Measurements from ENCODE around the gene NCAM2.

The NCAM2 gene

GRCh38 chr21:21029164-21029563 is 31.0 kb downstream of the NCAM2 start:
- no peak for DNase-seq

DNA sequence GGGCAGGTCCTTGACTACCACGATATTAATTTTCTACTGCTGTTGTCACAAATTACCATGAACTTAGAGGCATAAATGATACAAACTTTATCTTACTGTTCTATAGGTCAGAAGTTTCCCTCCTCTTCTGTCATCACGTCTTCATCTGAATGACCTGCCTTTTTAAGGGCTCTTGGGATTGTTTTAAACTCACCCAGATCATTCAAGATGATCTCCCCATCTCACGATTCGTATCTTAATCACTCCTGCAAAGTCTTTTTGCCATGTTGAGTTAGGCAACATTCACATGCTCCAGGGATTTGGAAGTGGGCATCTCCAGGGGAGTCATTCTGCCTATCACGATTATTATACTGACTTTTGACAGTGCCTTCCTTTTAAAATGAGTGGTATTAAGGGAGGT is 32.1 kb downstream of the NCAM2 start:
- DNase-seq, result no peak

DNA sequence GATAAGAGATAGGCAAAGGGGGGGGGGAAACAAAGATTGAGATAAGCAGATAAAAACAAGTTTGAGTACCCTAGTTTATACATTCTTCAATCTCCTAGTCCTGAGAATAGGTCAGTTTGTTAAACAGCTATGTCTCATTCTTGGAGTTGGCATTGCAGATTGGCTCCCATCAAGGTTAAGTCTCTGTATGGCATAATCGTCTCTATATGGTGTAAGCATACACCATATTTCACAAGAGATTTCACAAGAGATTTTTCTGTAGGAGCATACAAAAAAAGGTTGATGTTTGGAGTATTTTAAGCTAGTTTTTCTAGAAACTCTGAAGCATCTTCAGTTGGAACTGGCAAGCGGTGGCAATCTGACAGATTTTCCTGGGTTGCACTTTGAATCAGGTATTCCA is 35.8 kb downstream of the NCAM2 start:
- no peak for DNase-seq

DNA sequence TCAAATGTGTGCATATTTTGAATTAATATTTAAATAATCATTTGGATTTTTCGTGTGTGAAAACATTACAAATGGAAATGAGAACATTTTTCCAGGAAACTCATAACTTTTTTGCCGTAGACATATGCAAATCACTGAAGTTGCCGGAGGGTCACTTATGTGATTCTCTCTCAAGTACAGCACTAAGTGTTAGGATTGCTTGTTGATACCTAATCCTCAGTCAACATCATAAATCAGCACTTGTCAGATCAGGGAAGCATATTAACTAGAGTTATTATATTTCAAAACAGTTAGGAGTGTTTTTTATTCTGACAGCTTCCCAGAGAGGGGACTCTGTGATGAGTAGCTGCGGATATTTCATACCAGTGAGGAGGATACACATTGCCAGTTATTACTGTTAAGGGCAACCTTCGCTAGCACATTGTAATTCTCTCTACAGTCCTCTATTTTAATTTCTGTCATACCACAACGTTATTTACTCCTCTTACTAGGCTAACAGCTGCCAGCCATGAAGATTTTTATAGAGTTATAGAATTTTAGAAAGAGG is 41.5 kb downstream of the NCAM2 start:
- no peak for DNase-seq

DNA sequence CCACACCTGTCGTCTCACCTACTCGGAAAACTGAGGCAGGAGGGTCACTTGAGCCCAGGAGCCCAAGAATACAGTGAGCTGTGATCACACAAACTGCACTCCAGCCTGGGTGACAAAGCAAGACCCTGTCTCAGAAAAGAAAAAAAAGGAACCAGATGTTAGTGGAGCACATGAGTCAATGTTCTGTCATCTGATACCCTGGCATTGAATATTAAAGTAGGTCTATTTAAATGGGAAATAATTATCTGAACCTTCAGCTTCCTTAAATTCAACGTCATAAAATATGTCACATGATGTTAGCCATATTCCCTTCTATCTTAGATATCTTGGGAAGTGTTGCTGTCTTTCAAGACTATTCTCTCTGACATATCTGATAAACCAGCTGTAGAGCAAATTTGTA is 47.3 kb downstream of the NCAM2 start:
- DNase-seq, result no peak

DNA sequence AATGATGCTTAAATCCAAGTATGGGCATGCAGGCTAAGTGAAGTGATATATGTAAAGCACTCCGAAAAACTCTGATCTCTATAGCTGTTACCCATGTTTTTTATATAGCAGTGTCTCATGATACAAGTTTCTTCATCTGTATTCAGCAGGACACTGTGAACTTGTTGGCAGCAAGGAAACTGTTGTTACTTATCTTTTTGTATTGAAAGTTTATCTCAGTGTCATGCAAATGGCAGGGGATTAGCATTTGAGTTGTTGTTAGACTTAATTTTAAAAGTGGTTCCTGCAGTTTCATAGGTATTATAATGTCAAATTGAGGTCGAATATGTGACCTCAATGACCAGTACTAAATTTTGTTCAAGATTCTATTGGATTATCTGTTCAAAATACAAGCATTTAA is 47.9 kb downstream of the NCAM2 start:
- no peak for DNase-seq

- DNase-seq, result no peak
These were observed 53.2 kb downstream of the NCAM2 start for GRCh38 chr21:21051109-21052055.

GRCh38 chr21:21052672-21053071 is 54.5 kb downstream of the NCAM2 start:
- DNase-seq, result no peak

DNA sequence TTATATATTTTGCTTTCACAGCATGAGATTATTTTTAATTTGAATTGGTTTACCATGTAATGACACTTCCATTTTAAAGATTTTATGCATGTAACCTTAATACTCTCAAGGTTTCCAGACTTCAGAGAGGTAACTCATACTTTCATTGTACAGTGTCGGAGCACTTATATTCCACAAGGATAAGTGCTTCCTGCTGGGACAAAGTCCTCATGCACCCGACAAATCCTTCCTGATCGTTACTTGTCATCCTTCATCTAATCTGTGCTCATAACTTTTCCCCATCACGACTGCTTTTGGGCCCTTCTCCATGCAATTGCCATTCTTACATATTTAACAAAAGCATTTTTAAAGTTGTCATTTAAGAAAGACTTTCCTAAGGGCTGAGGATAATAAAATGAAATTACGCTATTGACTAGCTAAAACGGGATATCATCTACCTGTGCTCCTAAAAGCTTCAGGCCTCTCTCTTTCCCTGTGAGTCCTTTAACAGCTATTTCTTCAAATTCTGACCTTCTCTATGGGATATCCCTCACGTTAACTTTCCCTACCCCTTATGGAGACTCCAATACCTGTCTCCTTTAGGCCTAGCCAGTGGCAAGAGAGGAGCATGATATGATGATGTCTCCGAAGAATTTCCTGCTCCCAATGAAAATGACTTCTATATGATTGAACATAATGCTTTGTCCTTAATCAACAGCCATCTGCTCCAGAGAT is 59.3 kb downstream of the NCAM2 start:
- DNase-seq, result no peak

DNA sequence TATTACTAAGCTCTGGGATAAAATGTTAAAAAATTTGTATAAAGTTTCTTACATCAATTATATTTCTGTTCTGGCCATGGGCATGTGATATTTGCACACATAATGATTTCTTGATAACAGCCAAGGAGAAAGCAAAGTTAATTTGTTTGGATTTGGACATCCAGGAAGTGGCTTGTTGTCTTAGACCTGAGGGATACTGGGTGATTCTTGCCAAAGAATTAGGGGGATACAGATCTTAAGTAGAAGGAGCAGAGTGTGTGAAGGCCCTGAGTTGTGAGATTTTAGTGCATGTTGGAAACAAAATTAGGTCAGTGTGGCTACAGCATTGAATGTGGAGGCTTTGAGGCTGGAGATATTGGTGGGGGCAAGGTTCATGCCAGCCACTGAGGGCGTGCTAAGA is 65.6 kb downstream of the NCAM2 start:
- DNase-seq, result no peak

DNA sequence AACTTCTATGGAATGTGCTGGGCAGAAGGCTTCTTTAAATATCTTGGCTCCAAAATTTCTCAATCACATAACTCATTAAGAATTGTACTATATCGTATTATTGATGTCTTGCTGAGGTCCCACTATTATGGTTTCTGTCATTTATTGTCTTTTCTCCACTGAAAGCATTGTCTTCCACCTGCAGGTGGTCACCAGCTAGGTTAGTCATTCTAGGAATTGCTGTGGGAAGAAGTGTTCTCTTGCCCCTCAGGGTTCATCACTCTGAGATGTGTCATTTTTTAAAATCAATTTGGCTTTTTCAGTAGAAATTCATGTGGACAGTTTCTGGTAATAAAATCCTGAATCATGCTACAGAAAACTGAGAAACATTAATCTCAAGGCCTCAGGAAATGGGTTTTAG is 66.1 kb downstream of the NCAM2 start:
- DNase-seq, result no peak

DNA sequence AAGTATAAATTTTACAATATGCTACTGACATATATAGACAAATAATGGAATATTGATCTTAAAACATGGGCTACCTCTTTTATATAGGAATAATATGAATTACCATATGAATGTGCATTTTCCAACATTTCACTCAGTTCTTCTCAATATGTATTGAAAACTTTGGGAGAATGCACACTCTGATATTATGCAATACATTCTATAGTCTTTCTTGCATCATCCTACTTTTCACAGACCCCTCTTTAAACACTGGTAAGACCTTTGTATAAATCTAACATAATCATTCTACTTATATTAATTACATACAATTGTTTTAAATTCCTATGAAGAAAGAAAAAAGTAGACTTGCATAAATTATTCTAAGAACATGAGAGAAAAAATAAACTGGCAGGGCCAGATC is 69.2 kb downstream of the NCAM2 start:
- DNase-seq, result no peak

GRCh38 chr21:21074305-21074704 is 76.1 kb downstream of the NCAM2 start:
- DNase-seq, result no peak

- DNase-seq, result no peak
These were observed 77.8 kb downstream of the NCAM2 start for GRCh38 chr21:21076051-21076450.

DNA sequence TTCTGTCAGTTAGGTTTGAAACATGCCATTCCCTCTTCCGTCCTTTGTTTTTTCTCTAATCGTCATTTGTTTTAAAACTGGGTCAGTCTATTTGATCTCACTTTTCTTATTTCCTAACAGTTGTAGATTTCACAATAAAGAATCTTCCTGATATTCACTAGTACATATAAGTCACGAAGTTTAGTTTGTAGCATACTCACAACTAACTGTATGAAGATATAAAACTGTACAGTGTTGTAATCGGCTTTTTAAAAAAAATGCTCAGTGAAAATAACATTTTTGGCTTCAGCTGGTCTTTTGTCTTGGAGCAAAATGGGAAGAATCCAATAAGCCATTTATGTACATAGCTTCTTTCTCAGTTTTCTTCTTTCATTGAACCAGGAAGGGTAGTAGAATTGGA is 78.3 kb downstream of the NCAM2 start:
- no peak for DNase-seq

DNA sequence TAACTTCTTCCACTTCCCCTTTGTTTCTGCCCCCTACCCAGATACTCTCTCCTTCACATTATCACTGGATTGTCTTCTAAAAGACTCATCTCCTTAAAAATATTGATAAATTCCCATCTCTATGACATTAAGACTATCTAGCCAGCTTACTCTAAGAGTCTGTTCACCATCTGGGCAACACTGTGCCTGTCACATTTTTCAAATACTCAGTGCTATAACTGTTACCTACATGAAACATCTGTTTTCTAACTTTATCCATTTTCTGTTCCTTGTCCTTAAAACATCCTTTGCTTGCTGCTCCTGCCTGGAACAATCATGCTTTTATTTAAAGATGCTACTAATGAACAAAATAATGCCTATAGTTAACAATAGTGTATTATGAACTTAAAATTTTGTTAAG is 81.4 kb downstream of the NCAM2 start:
- DNase-seq, result no peak

DNA sequence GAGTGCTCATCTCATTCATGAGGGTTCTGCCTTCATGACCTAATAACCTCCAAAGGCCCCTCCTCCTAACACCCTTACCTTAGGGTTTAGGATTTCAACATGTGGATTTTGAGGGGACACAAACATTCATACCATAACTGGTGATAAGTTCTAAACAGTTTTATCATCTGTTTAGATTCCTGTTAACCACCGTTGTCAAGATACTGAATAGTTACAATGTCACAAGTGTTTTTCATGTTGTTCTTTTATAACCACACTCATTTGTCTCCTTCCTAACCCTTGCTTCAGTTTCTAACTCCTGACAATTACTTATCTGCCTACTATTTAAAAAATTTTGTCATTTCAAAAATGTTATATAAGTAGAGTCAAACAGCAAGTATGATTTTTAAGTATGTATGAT is 86.0 kb downstream of the NCAM2 start:
- DNase-seq, result no peak

DNA sequence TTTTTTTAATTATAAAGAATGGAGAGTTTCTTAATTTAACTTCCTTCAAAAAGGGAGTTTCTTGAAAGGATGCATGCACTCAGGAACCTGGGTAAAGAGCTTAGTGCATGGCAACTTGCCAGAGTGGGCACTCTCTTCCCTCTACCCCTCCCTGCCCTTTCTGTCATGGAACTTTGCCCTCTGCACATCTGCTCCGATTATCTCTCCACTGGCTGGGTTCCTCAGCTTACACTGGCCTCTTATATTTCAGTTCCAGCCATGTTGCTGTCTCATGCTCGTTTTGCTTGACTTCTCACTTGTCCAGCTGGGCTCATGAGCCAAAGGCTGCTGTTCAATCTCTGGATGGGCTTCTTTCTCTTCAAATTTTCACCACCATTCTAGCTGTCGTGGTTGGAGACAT is 87.0 kb downstream of the NCAM2 start:
- no peak for DNase-seq

DNA sequence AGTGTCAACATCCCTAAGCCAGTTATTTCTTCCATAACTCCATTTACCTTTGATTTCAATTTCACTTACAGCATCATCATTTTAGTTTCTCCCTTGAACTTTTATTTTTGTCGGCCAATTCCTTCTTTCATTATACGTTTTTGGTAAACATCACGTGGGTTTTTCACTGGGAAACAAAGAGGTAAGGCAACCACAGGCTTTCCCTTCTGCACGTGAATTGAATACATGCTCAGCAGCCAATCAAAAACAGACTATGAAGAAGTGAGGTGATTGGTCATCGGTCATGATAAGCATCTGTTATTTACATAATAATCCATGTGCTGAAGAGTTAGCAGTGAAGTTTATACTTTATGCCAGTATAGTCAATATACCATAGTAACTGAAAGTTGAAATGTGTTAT is 98.7 kb downstream of the NCAM2 start:
- DNase-seq, result no peak

DNA sequence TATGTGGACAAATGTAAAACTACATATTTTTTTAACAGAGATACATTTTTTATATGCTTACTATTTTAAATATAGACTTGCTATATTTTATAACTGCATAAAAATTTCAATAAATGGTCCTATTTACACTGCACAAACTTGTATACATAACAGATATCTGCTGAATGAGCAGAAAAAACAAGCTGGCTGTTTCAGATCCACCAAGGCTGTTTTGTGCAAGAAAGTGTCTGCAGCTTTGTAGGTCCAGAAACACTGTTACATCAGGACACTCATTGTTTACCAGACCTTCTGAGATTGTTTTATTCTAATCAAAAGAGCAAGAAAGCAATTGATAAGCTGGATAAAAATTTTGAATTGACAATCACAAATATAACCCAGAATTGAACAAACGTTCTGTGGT is 99.3 kb downstream of the NCAM2 start:
- DNase-seq, result no peak

GRCh38 chr21:21101911-21102310 is 103.7 kb downstream of the NCAM2 start:
- no peak for DNase-seq

- DNase-seq, result no peak
These were observed 104.7 kb downstream of the NCAM2 start for GRCh38 chr21:21102896-21103295.

- no peak for DNase-seq
These were observed 105.5 kb downstream of the NCAM2 start for GRCh38 chr21:21103692-21104091.

GRCh38 chr21:21109736-21110135 is 111.5 kb downstream of the NCAM2 start:
- no peak for DNase-seq

Data from DMS79 (cell line).